Suprapubic skin (tissue), 3 donors: ENCODE data around the gene GRIA1.

Source experiments
- POLR2A ChIP-seq, 2 donors: fragments of 450-650 bp; IDR thresholded peaks; one replicate each; pipeline ENCODE4 v1.6.1; 2017; ENCODE audit warnings: antibody characterized with exemption in 2 of 2, mild to moderate bottlenecking in 2 of 2, moderate library complexity in 2 of 2
- TF ChIP-seq, protein P1 (sequence below), 2 donors: fragments of 200-600 bp in 1 of 2; fragments of 450-650 bp in 1 of 2; sonication (generic) in 1 of 2; IDR thresholded peaks; one replicate each; pipeline ENCODE4 v1.5.1; 2016 to 2019; ENCODE audit warnings: antibody characterized with exemption in 2 of 2, mild to moderate bottlenecking in 1 of 2, moderate library complexity in 1 of 2

DNA sequence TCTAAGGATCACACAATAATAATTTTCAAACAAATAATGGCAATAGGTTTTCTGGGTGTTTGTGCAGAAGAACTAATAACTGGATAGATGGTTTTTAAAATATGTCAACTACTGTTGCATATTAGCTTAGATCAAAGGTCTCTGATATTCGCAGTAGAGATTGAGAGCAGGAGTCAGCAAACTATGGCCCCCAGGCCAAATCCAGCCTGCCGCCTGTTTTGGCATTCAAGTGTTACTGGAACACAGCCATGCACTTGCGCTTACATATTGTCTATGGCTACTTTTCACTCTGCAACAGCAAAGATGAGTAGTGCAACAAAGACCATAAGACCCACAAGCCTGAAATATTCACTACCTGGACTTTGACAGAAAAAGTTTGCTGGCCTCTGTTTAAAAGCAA is 260.8 kb downstream of the GRIA1 start:
- TF ChIP-seq, protein P1, sequence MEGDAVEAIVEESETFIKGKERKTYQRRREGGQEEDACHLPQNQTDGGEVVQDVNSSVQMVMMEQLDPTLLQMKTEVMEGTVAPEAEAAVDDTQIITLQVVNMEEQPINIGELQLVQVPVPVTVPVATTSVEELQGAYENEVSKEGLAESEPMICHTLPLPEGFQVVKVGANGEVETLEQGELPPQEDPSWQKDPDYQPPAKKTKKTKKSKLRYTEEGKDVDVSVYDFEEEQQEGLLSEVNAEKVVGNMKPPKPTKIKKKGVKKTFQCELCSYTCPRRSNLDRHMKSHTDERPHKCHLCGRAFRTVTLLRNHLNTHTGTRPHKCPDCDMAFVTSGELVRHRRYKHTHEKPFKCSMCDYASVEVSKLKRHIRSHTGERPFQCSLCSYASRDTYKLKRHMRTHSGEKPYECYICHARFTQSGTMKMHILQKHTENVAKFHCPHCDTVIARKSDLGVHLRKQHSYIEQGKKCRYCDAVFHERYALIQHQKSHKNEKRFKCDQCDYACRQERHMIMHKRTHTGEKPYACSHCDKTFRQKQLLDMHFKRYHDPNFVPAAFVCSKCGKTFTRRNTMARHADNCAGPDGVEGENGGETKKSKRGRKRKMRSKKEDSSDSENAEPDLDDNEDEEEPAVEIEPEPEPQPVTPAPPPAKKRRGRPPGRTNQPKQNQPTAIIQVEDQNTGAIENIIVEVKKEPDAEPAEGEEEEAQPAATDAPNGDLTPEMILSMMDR (IDR thresholded peaks at IDR 0.05) = no peak
- no peak for TF ChIP-seq POLR2A (IDR thresholded peaks at IDR 0.05)
